Measurements from ENCODE around the gene SLC51B.
A peak's percentile ranks its signal among the peaks of the same experiment; 100 is the strongest.
"Not testable (repeated sequence)": the region's sequence is repeated elsewhere in the genome, so short reads cannot be mapped to it uniquely, and the experiment has no call there.

Gene SLC51B

GRCh38 chr15:65066001-65066634 lies 20.9 kb downstream of the SLC51B start:
- DNase-seq (ENCODE audit: low spot score): peak; percentile 55

GRCh38 chr15:65066635-65067316 lies 21.6 kb downstream of the SLC51B start:
- DNase-seq (ENCODE audit: low spot score): no peak
- FAIRE-seq: no peak

More at GRCh38 chr15:65066001-65066634, 20.9 kb downstream of the SLC51B start:
- no peak for FAIRE-seq

DNA sequence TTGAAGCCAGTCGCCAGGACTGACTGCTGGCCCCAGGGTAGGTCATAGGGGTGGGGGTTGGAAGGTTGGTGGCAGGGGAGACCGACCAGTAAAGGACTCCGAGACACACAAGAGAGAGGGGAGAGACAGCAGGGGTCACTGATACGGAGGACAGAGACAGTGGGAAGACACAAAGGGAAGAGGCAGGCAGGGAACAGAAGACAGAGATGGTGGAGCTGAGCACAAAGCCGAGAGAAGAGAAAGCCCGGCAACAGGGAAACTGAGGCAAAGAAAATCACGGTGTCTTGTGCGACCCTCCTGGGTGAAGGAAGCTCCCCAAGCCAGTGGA lies 22.1 kb downstream of the SLC51B start:
- FAIRE-seq (no peak), DNase-seq (ENCODE audit: low spot score) (no peak)

- FAIRE-seq (no peak), DNase-seq (ENCODE audit: low spot score) (no peak)
Measured at GRCh38 chr15:65067645-65068402, 22.6 kb downstream of the SLC51B start, which contains the start of gene RASL12. Gene RASL12 (minus strand): TSS chr15:65067991. CDS start chr15:65067835, 156 bp downstream.

DNA sequence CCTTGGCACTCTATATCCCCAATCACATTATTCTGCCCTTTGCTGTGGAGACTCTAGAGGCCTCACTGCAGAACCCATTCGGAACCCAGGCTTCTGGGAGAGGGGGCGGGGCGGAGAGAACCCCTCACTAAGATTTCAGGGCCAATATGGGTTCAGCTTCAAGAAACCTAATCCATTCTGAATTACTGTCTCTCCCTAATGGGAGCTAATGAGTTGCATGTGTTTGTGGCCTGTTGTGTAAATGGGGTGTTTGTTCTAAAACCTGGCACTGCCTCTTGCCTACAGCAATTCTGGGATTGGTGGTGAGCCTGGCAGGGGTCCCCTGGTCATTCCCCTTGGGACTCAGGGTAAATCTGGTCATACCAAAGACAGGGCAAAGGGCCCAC lies 23.2 kb downstream of the SLC51B start:
- FAIRE-seq: no peak
- no peak for DNase-seq (ENCODE audit: low spot score)

- FAIRE-seq: no peak
- DNase-seq (ENCODE audit: low spot score): no peak
Measured at GRCh38 chr15:65069179-65069578, 24.0 kb downstream of the SLC51B start.

GRCh38 chr15:65069779-65070546 lies 24.8 kb downstream of the SLC51B start:
- DNase-seq (ENCODE audit: low spot score) (no peak), FAIRE-seq (no peak)

DNA sequence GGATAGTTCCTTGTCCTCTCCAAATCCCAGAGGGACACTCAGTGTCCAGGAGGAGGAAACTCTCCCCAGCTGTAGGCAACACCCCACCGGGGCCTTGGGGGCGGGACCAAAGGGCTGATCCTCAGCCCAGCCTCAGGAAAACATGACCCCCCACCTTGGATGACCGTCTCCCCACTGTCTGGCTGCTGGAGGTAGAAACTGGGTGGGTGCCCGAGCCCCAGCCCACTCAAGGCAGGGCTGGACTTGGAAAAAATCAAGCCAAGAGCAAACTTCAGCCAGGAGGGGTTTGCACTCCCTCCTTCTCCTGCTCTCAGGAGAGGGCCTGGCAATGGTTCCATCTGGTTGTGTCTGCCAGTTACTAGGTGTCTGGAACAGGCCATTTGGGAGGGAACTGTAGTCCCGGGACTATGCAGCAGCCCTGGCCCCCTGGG lies 26.2 kb downstream of the SLC51B start:
- no peak for DNase-seq (ENCODE audit: low spot score)
- no peak for FAIRE-seq

DNA sequence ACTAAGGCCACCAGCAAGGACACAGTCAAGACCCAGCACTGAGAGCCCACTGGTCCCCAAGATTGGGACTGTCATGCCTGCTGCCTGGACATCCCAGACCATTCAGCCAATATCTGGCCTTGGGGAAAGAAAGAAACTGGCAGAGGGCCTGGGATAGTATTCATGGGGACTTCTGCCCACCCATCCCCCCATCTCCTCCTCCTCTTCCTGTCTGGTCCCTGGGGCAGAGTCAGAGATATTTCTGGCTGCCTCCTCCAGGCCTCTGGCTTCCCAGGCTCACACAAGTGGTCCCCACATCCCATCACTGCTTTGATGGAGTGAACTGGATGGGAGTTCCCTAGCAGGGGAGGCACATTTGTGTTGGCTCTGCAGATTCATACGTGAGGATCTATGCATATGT lies 26.8 kb downstream of the SLC51B start:
- FAIRE-seq (no peak), DNase-seq (ENCODE audit: low spot score) (no peak)

- FAIRE-seq: no peak
- DNase-seq (ENCODE audit: low spot score): no peak
Measured at GRCh38 chr15:65072617-65073016, 27.4 kb downstream of the SLC51B start.

- FAIRE-seq; DNase-seq (ENCODE audit: low spot score): not testable (repeated sequence)
Measured at GRCh38 chr15:65074946-65075345, 29.8 kb downstream of the SLC51B start.

GRCh38 chr15:65075607-65076395 lies 30.6 kb downstream of the SLC51B start:
- FAIRE-seq: not testable (repeated sequence)

DNA sequence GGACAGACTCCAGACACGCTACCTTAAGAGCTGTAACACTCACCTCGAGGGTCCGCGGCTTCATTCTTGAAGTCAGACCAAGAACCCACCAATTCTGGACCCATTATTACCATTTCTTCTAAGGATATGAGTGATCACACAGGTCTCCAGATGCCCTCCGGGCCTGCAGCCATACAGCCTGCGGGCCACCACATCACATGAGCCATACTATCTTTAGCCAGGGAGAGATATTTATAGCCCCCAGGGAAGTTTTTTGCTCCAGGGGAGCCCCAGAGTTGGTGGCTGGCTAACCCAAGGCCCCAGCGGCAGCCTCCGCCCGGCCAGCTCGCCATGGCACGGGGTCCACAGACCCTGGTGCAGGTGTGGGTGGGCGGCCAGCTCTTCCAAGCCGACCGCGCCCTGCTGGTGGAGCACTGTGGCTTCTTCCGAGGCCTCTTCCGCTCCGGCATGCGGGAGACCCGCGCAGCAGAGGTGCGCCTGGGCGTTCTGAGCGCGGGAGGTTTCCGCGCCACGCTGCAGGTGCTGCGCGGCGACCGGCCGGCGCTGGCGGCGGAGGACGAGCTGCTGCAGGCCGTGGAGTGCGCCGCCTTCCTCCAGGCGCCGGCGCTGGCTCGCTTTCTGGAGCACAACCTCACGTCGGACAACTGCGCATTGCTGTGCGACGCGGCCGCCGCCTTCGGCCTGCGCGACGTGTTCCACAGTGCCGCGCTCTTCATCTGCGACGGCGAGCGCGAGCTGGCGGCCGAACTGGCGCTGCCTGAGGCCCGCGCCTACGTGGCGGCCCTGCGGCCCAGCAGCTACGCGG lies 31.5 kb downstream of the SLC51B start, which contains the start of gene KBTBD13:
KBTBD13 (plus strand) TSS at position 261 of the 805 bp plus-strand sequence; CDS start at position 331, 70 bp downstream.
- DNase-seq (ENCODE audit: low spot score): no peak
- FAIRE-seq: no peak

More at GRCh38 chr15:65075607-65076395, 30.6 kb downstream of the SLC51B start:
- not testable (repeated sequence) for DNase-seq (ENCODE audit: low spot score)

GRCh38 chr15:65077291-65077980 lies 32.2 kb downstream of the SLC51B start:
- DNase-seq (ENCODE audit: low spot score) (no peak), FAIRE-seq (no peak)

DNA sequence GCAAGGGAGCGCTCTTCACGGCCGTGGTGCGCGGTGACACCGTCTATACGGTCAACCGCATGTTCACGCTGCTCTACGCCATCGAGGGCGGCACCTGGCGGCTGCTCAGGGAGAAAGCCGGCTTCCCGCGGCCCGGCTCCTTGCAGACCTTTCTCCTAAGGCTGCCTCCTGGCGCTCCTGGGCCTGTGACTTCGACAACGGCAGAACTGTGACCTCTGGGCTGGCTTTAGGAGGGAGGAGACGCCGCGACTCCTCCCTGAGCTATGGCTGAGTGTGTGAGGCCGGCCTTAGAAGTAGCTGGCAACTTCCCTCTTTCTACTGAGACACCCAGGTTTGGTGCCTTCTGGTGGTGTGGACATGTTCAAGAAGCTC lies 32.8 kb downstream of the SLC51B start:
- DNase-seq (ENCODE audit: low spot score): peak; percentile 6
- FAIRE-seq: no peak

- DNase-seq (ENCODE audit: low spot score) (no peak), FAIRE-seq (no peak)
Measured at GRCh38 chr15:65079580-65079979, 34.4 kb downstream of the SLC51B start.

DNA sequence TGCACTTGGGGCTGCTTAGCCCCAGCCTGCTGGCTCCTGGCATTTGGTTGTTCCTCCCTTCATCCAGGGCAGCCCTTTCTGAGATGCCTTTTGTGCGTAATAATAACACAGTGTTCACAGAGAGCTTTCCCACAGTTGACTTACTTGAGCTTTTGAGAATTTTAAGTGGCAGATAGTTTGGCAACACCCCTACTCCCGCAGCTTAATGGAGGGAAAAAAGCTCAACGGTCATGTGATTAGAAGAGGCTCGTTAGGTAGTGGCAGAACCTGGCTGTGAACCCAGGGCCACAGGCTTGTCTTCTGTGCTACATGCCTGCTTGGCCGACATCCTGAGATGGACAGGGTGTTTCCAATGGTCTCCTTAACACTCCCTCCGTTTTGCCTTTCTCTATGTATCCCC lies 36.1 kb downstream of the SLC51B start:
- DNase-seq (ENCODE audit: low spot score) (no peak), FAIRE-seq (no peak)

DNA sequence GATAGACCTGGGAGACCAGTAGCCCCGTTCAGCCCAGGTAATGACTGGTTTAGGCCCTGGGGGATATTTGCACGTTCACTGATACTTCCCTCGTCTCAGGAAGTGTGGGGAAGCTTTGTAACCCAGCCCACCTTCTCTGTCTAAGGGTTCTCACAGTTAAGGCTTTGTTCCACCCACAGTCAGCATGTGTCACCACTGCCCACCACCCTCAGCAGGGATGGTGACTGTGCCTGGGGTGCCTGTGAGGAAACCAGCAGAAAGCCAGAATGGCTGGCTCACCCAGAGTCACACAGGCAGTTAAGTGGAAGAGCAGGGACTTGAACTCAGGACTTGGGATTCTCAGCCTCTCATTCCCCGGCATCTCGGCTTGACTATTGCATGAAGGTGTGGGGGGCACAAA lies 36.6 kb downstream of the SLC51B start:
- FAIRE-seq (no peak), DNase-seq (ENCODE audit: low spot score) (no peak)

DNA sequence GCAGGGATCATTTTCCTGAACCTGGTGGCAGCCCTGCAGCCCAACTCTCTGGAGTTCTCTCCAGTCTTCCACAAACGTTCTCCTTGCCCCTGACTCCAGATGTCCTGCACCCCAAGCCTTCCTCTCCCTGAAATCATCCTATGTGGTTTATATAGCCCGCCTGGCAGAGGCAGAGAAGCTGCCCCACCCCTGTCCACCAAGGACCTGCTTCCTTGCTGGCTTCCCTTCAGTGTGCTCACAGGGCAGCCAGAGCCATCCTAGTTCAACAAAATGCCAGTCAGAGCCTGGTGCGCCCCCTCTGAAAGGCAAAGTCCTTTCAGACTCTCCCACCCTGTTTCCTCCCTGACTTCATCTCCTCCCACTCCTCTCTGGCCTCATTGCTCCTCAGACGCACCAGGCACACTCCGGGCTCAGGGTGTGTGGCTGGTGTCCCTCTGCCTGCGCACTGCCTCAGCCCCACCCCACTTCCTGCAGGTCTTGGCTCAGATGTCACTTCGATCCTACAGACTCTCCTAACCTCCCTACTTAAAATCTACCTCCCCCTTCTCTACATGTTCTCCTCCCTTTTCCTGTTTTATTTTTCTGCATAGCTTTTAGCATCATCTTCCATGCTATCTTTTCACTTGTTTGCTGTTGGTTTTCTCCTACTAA lies 37.2 kb downstream of the SLC51B start:
- FAIRE-seq (no peak), DNase-seq (ENCODE audit: low spot score) (no peak)
